Limb (tissue), 2 donors: ENCODE results near the gene UBA1.
A peak's percentile ranks its signal among the peaks of the same experiment; 100 is the strongest.

Source experiments
- DNase-seq, 2 donors: peaks; one replicate each; pipeline ENCODE4 v3.0.0-alpha.2; 2016; ENCODE audit errors: extremely low spot score in 2 of 2

The UBA1 gene

DNA sequence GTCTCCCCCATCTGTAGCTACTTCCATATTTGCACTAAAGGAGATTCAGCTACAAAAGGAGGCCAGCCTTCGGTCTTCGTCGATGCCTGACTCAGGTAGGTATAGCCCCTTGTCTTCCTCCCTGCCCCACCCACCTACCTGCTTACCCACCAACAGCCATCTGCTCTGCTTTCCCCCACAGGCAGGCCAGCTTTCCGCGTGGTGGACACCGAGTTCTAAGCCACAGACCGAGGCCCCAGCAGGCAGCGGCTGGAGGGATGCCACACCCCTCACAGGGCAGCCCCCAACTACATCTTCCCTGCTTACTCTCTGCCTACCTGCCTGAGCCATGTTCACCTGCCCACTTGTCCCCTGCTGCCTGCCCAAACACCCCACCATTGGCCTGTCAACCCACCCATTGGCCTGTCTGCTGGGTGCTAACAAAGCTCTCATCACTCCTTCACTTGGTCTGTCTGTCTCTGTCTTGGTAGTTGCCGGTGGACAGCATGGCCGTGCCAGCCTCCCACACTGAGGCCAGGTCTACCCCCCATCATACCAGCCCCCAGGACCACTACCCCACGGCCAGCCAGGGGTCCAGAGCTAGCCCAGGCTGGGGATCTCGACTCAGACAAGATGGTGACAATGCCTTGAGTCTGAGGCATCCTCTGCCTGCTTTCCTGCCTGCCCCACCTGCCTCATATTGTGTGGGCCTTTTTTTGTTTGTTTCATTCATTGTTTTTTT is 35.1 kb downstream of the UBA1 start:
- DNase-seq: no peak

DNA sequence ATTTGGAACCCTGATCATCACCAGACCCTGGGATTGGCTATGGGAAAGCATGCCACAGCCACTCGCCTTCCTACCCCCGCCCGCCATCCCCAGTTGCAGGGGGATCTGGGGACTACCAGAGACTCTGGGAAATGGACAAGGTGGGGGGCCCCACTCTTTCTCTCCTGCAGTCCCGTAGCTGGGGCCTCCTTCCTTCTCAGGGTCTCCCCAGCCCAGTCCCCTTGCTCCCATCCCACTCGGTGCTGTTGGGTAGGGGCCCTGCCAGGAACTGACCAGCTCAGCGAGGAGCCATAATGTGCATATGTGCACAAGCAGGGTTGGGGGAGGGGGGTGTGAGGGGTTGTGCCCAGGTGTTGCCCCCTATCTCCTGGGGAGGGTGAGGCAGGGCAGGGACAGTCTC is 35.8 kb downstream of the UBA1 start:
- no peak for DNase-seq

DNA sequence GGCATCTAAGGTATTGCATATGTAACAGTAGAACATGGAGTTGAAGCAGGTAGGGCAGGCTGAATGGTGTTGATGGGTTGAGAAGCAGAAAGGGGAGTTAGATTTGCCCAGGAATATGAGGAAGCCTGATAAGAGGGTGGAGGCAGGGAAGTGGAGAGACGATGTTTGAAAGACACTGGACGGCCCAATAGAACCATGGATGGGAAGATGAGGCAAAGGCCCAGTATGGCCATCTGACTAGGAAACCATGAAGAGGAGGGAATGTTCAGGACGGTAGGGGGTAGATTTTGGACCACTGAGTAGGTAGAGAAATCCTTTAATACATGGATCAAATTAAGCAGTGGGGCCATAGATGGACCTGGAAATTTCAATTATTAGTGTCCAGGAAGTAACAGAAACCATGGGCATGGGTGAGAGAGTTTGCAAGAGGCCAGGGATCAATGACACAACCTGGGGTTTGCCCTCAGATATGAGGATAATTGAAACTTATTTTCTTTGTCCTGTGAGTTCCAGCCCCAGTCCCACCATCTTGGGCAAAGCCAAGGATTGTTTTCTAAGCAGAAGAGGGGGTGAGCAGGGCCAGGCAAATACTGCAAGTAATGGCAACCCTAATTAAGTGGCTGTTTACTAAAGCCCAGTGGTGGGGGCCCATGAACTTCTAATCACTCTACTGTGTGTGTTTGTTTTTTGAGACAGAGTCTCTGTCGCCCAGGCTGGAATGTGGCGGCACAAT is 36.7 kb downstream of the UBA1 start:
- no peak for DNase-seq

DNA sequence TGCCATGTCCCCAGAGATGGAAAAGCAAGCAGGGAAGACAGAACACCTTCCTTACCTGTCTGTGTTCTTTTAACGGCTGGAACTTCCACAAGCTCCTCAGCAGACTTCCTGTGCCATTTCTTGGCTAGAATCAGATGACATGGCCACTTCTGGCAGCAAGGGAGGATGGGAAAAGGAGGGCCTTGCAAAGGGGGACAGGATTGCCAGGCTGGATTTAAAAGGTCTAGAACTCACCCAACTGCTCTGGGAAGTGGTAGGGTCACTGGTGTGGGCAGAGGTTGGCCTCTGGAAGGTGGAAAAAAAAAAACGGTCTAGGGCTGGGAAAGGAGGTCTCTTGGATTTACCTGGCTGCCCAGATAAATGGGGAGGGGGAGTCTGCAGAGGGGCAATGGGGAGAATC is 37.5 kb downstream of the UBA1 start:
- DNase-seq: no peak

DNA sequence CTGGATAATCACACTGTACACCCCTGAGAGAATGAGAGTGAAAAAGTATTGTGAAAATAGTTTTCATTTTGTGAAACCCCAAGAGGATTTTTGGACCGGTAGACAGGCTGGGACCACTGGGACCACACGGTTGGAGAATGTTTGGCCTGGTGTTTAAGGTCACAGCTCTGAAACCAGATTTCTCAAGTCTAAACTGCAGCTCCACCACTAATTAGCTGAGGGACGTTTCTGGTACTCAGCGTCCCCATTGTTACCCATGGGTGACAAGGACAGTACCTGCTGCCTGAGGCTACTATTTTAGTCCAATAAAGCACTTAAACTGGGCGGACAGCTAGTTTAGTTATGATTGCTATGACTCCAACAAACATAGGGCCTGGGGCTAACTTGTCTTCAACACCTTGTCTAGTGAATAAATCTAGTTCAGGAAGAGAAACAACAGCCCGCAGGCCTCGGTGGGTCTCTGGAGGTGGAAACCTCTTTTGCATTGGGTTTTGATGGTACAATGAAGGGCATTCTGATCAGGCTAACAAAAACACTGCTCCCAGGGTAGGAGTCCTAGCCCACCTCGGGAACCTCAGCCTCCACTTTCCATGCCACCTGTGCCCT is 38.7 kb downstream of the UBA1 start:
- no peak for DNase-seq

DNA sequence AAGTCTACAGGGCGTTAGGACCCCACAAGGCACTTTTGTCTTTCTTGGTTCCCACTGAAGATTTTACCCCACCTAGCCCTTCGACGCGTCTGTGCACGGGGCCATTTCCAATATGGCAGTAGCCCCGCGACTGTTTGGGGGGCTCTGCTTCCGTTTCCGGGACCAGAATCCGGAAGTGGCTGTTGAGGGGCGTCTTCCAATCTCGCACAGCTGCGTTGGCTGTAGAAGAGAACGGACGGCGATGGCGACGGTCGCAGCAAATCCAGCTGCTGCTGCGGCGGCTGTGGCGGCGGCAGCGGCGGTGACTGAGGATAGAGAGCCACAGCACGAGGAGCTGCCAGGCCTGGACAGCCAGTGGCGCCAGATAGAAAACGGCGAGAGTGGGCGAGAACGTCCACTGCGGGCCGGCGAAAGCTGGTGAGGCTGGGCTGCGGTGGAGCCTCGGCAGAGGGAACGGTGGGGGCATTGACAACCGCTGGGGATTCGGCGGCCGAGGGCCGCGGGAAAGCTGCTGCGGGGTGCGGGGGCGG is 39.2 kb downstream of the UBA1 start, which contains the start of gene USP11:
Gene USP11, plus strand, starts transcription at position 207 of the 530 bp plus-strand sequence. Its CDS starts 35 bp downstream, at position 242.
- peak; percentile 58 to 79 for DNase-seq

DNA sequence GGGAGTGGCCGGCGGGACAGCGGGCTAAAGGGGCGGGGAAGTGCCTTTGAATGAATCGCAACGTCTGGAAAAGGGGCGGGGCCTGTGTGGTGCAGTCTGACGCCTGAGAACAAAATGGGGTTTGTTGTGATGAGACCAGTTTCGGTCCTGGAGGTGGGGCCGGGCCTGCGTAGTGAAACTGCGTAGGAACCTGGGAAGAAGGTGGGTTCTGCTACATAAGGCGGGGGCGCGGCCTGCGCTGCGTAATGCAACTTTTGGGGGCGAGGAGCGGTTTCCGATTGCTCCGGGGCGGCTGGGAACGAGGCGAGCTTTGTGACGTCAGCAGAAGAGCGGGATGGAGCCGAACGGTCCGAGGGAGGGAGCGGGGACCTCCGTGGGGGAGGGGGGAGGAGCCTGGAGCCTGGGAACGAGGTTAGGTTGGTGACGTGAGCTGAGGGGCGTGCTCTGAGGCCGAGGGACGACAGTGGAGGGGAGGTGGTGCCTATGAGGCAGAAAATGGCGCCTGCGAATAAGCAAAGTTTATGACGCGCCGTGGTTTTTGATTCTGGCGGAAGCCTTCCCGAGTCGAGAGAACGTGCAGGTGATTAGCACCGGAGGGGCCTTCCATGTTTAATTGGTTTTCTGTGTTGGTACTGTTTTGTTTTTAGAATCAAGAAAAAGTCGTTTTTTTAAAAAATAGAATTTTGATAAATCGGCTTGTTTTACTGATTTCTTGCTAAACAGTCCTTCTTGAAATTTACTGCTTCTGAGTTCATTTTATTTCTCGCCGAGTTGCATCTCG is 39.9 kb downstream of the UBA1 start:
- peak; percentile 90 to 96 for DNase-seq

DNA sequence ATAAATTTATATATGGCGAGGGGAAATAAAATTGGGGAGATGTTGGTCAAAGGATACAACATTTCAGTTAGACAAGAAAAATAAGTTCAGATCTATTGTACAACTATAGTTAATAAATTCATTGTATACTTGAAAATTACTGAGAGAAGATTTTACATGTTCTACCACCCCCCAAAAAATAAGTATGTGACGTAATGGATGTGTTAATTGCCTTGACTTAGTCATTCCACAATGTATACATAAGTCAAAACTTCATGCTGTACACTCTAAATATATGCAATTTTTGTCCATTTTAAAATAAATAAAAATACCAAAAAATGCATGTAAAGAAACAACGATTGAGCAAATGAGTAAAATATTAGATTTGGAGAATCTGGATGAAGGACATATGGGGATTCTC is 41.0 kb downstream of the UBA1 start:
- no peak for DNase-seq

DNA sequence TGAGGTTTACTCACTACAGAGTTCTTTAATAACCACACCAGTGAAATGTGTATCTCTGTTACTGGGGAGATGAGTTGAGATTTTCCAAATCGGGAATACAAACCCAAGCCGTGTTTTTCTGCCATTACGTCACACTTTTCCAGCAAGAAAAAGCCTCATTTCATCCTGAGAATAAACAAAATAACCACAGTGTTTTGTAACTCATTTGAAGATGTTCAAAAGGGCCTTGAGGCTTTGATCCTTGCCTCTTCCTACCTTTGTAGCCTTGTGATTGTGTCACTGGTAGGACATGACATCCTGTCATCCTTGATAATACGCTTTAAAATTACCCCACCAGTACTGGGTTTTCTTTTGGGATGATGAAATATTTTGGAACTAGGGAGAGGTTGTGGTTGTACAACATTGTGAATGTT is 42.1 kb downstream of the UBA1 start:
- DNase-seq: no peak

DNA sequence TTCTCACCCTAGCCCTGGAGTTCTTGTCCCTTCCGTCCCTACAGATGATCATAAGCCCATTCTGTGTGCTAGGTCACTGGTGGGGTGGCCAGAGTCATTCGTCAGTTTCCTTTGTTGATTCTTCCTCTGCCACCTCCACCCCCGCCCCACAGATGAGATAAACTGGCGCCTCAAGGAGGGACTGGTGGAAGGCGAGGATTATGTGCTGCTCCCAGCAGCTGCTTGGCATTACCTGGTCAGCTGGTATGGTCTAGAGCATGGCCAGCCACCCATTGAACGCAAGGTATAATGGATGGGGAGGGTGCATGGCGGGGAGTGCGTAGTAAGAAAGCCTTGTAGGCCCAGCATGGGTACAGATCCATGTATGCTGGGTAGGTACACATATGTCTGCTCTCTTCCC is 45.6 kb downstream of the UBA1 start:
- no peak for DNase-seq

DNA sequence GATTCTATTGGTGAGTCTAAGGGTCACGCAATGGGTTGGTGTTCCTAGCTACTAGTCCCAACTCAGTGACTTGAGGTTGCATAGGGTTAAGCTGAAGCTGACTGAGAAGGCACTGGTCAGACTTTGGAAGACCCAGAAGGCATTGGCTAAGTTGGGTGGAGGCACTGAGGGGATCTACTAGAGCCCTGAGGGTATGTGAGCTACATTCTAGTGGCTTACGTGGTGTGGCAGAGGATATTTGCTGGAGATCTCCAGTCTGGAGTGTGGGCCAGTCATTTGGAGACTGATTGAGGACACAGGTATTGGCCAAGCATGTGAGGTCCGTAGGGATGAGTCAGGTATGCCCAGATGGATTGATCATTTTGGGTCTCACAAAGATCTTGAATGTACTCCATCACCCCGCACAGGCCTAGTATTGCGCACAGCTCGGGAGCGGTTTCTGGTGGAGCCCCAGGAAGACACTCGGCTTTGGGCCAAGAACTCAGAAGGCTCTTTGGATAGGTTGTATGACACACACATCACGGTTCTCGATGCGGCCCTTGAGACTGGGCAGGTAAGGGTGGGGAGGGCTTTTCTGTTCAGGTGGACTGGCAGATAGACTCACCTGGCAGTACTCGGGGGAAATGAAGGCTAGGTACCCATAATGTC is 46.4 kb downstream of the UBA1 start:
- DNase-seq: no peak

DNA sequence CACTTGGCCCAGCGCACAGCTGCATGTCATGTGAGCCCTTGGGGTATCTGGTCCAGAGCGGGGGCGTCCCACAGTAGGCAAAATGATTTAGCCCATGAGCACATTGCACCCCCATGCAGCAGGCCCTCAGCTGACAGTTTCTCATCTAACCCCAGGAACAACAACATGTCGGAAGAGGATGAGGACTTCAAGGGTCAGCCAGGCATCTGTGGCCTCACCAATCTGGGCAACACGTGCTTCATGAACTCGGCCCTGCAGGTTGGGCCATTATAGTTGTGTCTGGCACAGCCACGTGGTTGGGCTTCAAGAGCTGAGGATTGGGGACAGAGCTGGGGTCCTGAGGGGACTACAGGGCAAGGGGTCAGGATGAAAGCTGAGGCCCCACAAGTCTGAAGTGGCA is 47.0 kb downstream of the UBA1 start:
- no peak for DNase-seq

DNA sequence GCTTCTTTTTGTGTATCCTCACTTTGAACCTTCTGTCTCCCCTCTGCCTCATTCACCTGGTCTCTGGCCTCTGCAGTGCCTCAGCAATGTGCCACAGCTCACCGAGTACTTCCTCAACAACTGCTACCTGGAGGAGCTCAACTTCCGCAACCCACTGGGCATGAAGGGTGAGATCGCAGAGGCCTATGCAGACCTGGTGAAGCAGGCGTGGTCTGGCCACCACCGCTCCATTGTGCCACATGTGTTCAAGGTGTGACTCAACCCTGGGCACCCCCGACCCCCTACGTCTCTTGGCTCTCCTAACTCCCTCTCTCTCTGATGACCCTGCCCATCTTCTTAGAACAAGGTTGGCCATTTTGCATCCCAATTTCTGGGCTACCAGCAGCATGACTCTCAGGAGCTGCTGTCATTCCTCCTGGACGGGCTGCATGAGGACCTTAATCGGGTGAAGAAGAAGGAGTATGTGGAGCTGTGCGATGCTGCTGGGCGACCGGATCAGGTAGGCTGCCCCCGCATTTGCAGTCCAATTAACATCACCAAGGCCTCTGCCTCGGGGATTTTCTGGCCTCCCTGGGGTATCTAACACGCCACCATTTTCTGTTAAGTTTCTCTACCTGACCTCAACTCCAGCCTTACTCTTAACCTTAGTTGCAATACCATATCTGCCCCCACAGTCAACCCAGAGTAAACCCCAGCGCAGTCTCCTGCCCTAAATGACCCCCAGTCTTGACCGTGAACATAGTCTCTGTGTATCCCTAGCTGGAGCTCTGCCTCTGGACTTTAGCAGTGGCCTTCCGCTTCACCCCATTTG is 47.8 kb downstream of the UBA1 start:
- DNase-seq: no peak

DNA sequence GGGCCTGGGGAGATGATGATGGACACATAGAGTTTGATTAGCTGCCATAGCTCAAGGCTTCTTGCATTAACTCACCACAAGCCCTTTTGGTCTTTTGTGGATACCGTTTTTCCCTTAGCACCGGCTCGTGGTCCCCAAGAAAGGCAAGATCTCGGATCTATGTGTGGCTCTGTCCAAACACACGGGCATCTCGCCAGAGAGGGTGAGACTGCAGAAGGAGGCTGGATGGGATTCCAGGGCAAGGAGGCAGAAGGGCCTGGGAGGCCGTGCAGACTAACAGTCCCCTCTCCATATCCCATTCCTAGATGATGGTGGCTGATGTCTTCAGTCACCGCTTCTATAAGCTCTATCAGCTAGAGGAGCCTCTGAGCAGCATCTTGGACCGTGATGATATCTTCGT is 48.7 kb downstream of the UBA1 start:
- DNase-seq: no peak

DNA sequence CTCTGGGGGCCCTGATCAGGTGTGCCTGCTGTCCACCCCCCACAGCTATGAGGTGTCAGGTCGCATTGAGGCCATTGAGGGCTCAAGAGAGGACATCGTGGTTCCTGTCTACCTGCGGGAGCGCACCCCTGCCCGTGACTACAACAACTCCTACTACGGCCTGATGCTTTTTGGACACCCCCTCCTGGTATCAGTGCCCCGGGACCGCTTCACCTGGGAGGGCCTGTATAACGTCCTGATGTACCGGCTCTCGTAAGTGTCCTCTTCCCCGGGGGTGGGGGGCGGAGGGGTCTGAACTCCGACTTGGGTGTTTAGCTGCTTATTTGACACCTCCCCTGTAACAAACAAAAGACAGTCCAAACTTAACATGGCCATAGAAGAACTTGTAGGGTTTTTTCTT is 49.7 kb downstream of the UBA1 start:
- no peak for DNase-seq

DNA sequence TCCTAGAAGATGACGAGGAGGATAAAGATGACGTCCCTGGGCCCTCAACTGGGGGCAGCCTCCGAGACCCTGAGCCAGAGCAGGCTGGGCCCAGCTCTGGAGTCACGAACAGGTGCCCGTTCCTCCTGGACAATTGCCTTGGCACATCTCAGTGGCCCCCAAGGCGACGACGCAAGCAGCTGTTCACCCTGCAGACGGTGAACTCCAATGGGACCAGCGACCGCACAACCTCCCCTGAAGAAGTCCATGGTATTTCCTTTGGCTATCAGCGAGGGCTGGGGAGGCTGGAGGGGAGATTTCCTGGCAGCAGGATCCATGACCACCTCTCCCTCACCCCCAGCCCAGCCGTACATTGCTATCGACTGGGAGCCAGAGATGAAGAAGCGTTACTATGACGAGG is 51.0 kb downstream of the UBA1 start:
- DNase-seq: no peak

DNA sequence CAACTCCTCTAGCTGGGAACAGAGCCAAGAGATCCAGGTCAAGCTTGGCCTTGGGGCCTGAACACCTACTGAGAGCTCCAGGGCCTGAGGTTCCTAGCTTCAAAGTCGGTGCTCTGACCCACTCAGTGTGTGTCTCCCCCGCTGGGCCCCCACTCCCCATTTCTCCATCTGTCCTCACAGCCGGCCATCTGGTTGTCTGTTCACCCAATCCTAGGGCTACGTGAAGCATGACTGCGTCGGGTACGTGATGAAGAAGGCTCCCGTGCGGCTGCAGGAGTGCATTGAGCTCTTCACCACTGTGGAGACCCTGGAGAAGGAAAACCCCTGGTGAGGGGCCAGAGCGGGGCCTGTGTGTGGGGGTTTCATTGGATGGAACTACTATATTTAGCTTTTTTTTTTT is 51.5 kb downstream of the UBA1 start:
- no peak for DNase-seq

DNA sequence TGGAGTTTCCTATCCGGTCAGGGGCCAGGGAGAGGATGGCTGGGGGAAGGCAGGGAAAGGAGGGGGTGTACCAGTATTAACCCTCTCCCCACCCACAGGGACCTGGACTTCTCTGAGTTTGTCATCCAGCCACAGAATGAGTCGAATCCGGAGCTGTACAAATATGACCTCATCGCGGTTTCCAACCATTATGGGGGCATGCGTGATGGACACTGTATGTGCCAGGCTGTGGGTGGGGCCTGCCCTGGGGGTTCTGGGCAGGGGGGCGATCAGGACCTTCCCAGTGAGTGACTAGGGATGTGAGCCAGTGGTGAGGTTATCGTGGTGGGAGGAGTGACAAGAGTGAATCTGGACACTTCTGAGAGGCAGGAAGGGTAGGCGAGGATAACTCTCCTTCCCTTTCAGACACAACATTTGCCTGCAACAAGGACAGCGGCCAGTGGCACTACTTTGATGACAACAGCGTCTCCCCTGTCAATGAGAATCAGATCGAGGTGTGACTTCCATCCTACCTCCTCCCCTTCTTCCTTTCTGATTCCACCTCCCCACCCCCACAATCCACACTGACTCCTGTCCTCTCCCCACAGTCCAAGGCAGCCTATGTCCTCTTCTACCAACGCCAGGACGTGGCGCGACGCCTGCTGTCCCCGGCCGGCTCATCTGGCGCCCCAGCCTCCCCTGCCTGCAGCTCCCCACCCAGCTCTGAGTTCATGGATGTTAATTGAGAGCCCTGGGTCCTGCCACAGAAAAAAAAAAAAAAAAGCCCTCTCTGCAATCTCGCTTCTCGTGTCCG is 53.8 kb downstream of the UBA1 start:
- no peak for DNase-seq

DNA sequence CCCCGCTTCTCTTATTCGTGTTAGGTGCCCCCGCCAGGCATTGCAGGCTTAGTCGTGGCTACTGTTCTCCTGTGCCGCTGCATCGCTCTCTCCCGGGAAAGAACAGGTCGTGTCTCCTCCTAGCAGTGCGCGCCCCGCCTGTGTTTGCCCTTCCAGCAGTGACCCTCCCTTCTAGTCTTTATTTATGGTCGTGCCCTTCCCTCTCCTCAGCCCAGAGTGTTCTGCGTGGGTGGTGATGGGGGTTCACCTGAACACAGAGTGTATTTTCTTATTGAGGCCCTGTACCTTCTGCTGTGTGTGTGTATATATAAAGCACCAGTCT is 54.3 kb downstream of the UBA1 start:
- DNase-seq: no peak

DNA sequence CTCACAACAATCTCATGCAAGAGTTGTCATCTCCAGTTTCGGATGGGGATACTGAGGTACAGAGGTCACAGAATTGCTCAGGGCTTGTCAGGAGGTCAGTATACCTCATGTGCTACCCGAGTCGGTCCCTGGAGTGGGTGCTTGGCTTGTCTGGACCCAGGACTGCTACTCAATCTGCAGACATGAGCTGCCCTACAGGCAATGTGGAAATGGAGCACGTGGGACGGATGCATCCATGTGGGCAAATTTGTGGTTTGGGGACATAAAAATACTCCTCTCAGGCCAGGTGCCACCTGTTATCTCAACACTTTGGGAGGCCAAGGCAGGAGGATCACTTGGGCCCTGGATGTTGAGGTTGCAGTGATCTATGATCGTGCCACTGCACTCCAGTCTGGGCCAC is 54.9 kb downstream of the UBA1 start:
- no peak for DNase-seq
